ENCODE data around the gene TJAP1.

DNA sequence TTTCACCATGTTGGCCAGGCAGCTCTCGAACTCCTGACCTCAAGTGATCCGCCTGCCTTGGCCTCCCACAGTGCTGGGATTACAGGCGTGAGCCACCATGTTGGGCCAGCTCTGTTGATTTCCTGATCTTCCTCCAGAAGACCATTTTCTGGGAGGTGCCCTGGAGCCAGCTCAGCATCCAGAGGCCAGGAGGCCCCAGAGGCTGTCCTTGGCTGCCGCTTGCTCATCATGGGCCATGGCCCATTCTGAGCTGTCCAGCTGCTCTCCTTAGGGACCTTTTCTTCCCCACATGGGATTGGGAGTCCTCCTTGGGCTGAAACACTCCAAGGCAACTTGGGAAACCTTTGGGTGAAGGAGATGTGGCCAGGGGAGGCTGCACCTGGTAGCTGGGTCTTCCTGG, 17.4 kb downstream of the TJAP1 start:
- TF ChIP-seq, protein P1, sequence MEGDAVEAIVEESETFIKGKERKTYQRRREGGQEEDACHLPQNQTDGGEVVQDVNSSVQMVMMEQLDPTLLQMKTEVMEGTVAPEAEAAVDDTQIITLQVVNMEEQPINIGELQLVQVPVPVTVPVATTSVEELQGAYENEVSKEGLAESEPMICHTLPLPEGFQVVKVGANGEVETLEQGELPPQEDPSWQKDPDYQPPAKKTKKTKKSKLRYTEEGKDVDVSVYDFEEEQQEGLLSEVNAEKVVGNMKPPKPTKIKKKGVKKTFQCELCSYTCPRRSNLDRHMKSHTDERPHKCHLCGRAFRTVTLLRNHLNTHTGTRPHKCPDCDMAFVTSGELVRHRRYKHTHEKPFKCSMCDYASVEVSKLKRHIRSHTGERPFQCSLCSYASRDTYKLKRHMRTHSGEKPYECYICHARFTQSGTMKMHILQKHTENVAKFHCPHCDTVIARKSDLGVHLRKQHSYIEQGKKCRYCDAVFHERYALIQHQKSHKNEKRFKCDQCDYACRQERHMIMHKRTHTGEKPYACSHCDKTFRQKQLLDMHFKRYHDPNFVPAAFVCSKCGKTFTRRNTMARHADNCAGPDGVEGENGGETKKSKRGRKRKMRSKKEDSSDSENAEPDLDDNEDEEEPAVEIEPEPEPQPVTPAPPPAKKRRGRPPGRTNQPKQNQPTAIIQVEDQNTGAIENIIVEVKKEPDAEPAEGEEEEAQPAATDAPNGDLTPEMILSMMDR (IDR thresholded peaks at IDR 0.05; ENCODE audit: borderline replicate concordance, extremely low read depth, low read length, poor library complexity, severe bottlenecking), result no peak
- TF ChIP-seq EZH2 (IDR thresholded peaks at IDR 0.05; ENCODE audit: borderline replicate concordance, low read depth, low read length, severe bottlenecking), result no peak

Measured in DND-41 (cell line).